ENCODE measurements around the gene LYPD6. TPM values are rescaled to one million over a fixed set of nuclear protein-coding genes. Genes with fewer than 3 reads are reported as not detected.

LYPD6 gene
- total RNA-seq, 4 donors from 2014 or later: 0.79 to 1.2 (median 1.1) TPM; not detected in 1

- no peak for TF ChIP-seq CTCF (IDR thresholded peaks at IDR 0.05)
- no peak for TF ChIP-seq POLR2A (IDR thresholded peaks at IDR 0.05)
- intact Hi-C loops (cut with DNase I; ENCODE audit: low total_unique reads): no loop called here
Observed at GRCh38 chr2:149507974-149508373, 177.6 kb downstream of the LYPD6 start.

GRCh38 chr2:149513461-149513860 lies 183.1 kb downstream of the LYPD6 start:
- DNase-seq (ENCODE audit: low spot score in 2 of 2): no peak
- intact Hi-C loops (cut with DNase I; ENCODE audit: low total_unique reads): no loop called here
- H3K4me3 ChIP-seq (ENCODE audit: low read depth, poor library complexity, severe bottlenecking): no peak overlapping the region
- no peak for TF ChIP-seq POLR2A (IDR thresholded peaks at IDR 0.05)
- WGBS, 2 donors: 87 to 93% methylated on average over 1 of the region's 1 CpG

More at GRCh38 chr2:149507974-149508373, 177.6 kb downstream of the LYPD6 start:
- DNase-seq (ENCODE audit: low spot score in 2 of 2): no peak
- 70 to 86% methylated on average over 2 of the region's 2 CpGs for WGBS, 2 donors
- no peak overlapping the region for H3K4me3 ChIP-seq (ENCODE audit: low read depth, poor library complexity, severe bottlenecking)
